HG03558 (cell line): Measurements from ENCODE around the gene SLC35E4.

Source experiments
- ATAC-seq: cut with Tn5 transposase; IDR thresholded peaks from one replicate; pipeline ENCODE4 v1.9.1; 2021; ENCODE audit warnings: moderate number of reproducible peaks; ENCODE audit not compliant: unreplicated experiment; ENCODE audit errors: extremely low read depth

Gene SLC35E4

GRCh38 chr22:30681831-30682230 lies 46.2 kb downstream of the SLC35E4 start:
- no peak for ATAC-seq

- no peak for ATAC-seq
Measured at GRCh38 chr22:30685178-30685577, 49.6 kb downstream of the SLC35E4 start.

GRCh38 chr22:30687358-30687757 lies 51.8 kb downstream of the SLC35E4 start:
- ATAC-seq, result no peak

DNA sequence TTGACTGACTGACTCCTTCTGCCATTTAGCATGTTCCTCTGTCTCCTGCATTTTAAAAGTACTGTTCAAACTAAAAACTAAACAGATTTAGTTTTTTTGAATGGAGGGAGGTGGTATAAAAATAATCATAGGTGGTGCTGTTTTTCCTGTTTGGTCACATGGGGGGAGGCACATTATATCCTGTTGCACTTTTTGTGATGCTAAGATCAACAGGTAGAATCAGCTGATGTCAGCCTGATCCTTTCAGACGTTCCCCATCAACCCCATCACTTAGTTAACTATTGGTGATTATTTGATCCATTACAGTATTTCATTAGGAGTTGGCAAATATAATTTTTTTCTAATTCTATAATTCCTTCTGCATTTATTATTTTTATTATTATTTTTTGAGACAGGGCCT lies 54.0 kb downstream of the SLC35E4 start:
- ATAC-seq, result no peak

GRCh38 chr22:30691204-30691603 lies 55.6 kb downstream of the SLC35E4 start:
- ATAC-seq, result no peak

GRCh38 chr22:30694171-30694639 lies 58.6 kb downstream of the SLC35E4 start:
- ATAC-seq, result no peak

DNA sequence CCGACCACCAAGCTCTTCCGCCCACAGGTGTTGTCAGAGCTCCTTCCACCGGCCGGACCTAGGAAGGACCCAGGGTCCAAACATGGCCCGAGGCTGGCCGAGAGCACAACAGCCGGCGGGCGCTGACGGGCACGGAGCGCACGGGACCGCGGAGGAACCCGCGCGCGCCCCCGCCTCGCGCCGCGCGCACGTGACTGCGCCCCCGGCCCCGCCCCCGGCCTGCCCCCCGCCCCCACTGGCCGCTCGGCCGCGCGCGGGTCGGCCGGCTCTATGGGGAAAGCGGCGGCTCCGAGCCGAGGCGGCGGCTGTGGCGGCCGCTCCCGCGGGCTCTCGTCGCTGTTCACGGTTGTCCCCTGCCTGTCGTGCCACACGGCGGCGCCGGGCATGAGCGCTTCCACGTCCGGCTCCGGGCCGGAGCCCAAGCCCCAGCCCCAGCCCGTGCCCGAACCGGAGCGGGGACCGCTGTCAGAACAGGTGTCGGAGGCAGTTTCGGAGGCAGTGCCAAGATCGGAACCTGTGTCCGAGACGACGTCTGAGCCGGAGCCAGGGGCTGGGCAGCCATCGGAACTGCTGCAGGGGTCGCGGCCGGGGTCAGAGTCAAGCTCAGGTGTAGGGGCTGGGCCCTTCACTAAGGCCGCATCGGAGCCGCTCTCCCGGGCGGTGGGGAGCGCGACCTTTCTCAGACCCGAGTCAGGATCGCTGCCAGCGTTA lies 59.2 kb downstream of the SLC35E4 start, which contains the start of gene OSBP2:
Gene OSBP2 (plus strand): TSS at position 235 of the 711 bp plus-strand sequence. CDS start 36 bp downstream, at position 271.
- no peak for ATAC-seq

DNA sequence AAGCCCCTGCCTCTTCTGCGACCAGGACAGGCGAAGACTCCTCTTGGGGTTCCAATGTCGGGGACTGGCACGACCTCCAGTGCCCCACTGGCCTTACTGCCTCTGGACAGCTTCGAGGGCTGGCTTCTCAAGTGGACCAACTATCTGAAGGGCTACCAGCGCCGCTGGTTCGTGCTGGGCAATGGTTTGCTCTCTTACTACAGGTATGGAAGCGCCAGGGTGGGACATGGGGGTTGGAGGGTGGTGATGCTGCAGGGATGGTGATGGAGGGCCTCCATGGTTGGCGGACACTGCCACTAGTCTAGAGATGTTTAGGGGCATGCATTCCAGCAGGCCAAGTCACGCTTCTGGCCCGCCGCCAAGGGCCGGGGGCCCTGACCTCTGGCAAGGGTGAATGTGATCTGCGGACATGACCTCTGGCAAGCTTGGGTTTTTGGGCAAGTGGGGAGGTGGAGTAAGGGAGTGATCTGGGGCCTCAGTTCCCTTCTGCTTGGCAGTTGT lies 59.8 kb downstream of the SLC35E4 start:
- no peak for ATAC-seq

DNA sequence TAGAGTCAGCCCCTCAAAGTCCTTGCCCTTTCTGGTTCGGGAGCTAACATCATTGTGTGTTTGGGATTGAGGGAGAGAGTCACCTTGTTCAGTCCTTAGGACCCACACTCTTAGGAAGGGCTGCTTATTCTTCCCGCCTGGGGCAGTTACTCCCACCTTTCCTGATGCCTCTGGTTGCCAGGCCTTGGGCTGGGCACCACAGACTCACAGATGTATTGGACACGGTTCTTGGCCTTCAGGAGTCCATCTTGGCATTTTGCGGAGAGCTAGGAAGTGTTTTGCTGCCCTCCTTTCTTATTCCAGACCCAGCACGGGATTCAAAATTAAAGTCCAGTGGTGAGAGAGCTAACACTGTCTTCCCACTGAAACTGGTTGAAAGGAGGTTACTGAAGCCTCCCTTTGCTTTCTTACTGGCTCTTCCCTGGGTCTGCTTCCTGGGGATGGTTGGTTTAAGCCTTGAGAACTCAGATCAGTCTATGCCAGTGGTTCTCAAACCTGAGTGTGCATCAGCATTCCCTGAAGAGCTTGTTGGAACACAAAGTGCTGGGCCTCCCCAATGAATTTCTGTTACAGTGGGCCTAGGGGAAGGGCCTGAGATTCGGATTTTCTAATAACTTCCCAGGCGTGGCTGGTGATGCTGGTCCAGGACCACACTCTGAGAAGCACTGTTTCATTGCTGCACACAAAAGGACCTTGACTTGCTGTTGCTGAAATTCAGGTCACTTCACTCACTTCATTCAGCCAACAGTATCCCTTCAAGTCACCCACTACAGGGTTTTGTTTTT lies 60.5 kb downstream of the SLC35E4 start:
- no peak for ATAC-seq
